Right lobe of liver (tissue), 6 donors: Measurements from ENCODE around the gene FAM227B. TPM values are rescaled to one million over a fixed set of nuclear protein-coding genes. Genes with fewer than 3 reads are reported as not detected.
"Not testable (repeated sequence)": the region's sequence is repeated elsewhere in the genome, so short reads cannot be mapped to it uniquely, and the experiment has no call there.

ENCODE experiments used
- ATAC-seq, 4 donors: fragments of 200-7000 bp; cut with Tn5 transposase; one replicate each; pipeline ENCODE4 v1.9.1; 2020; ENCODE audit warnings: mild to moderate bottlenecking in 4 of 4, moderate library complexity in 4 of 4
- DNase-seq, 3 donors: peaks; one replicate each; pipeline ENCODE4 v3.0.0-alpha.2; 2020
- H3K27ac ChIP-seq, 3 donors: fragments of 200-600 bp; one replicate each; pipeline ENCODE4 v1.8.0; 2022
- H3K27me3 ChIP-seq, 2 donors: fragments of 200-600 bp; one replicate each; pipeline ENCODE4 v1.8.0; 2022
- H3K36me3 ChIP-seq, 4 donors: fragments of 200-600 bp; sonication (generic) in 1 of 4; one replicate each; pipeline versions ENCODE4 v1.5.1 to v1.8.0; 2017 to 2022; ENCODE audit warnings: control low read depth in 1 of 4
- H3K4me1 ChIP-seq, 4 donors: fragments of 200-600 bp; sonication (generic) in 1 of 4; one replicate each; pipeline versions ENCODE4 v1.5.1 to v1.8.0; 2017 to 2022; ENCODE audit warnings: control low read depth in 1 of 4
- H3K4me3 ChIP-seq, 3 donors: fragments of 200-600 bp; one replicate each; pipeline ENCODE4 v1.8.0; 2022
- H3K9me3 ChIP-seq, 4 donors: fragments of 200-600 bp; sonication (generic) in 1 of 4; one replicate each; pipeline versions ENCODE4 v1.5.1 to v1.8.0; 2017 to 2022; ENCODE audit warnings: control low read depth in 1 of 4
- POLR2A ChIP-seq: fragments of 450-650 bp; IDR thresholded peaks from one replicate; pipeline ENCODE4 v1.6.1; 2017; ENCODE audit warnings: antibody characterized with exemption, mild to moderate bottlenecking
- WGBS: methylation state at CpG from one replicate; pipeline ENCODE4 v1.1.6; 2018; ENCODE audit warnings: low coverage, low lambda C conversion rate; ENCODE audit not compliant: insufficient coverage; ENCODE audit errors: missing lambda C conversion rate; 5-methylcytosine and 5-hydroxymethylcytosine counted together
- intact Hi-C, 2 donors: fragments of 100-400 bp; cut with DNase I; formaldehyde crosslinking; loops; one replicate each; pipeline versions ENCODE4 v1.11.2 to v1.14.1; 2022
- long read RNA-seq: library from polyadenylated mRNA; unstranded; transcript quantifications from one replicate; pipeline ENCODE4 v2.0.0, GENCODE V29; 2019
- total RNA-seq, 6 experiments: library from RNA; depleted of rRNA in 2 of 6; stranded (reverse); fragments of >200 nt in 2 of 6; fragmentation: NEBNext Ultra II Directional in 3 of 6; extraction: Animal tissue kit (Norgen Biotek cat#: 25700) in 3 of 6; gene quantifications; one replicate each; pipeline versions ENCODE4 v1.1.0 to v1.2.4, GENCODE V29; 2016 to 2023
- TF ChIP-seq, protein P1 (sequence below), 4 donors: fragments of 200-600 bp in 3 of 4; fragments of 450-650 bp in 1 of 4; IDR thresholded peaks; one replicate each; pipeline versions ENCODE4 v1.5.1 to v1.8.0; 2016 to 2022; ENCODE audit warnings: antibody characterized with exemption in 4 of 4, mild to moderate bottlenecking in 2 of 4
- donor health status: DM: no; HTN: yes; CAD: no.
- donor health status: DM: no; HTN: no; CAD: no.
- donor health status: DM: no; HTN: no; CAD: no.
- donor health status: DM: no; HTN: yes; CAD: no.
- donor health status: DM: no; HTN: yes; CAD: no.

Gene FAM227B, protein sequence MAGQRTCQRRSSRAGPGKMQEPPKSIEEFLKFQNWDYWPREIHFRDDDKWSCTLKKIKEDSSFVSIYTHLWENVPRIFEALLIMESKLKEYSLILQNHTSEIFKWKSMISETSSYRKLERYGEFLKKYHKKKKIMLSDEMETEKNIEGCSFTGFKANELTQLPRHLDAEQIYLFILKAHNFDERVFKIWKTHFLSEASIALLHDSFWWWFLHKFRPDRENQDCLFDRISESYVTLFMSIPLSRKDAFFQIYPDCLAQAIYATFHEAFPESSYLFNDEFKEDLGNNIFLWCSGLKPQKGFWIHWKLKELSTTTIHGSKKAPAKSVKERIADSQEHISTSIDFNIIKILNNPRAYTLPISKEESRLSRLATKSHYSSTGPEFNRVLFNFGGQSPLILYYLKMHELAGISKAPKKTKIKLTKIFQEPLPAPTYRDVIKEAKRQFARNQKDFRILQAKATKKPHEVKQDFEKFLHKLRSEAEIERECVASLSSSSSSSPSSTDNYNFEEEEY
- total RNA-seq: 1 to 10 TPM; 1.3 to 3.2 (median 2.0) TPM
- long read RNA-seq, partial matches to known transcripts: 0 of 2 reads
- long read RNA-seq, other reads (novel, unspliced or antisense): 2 of 2 reads

DNA sequence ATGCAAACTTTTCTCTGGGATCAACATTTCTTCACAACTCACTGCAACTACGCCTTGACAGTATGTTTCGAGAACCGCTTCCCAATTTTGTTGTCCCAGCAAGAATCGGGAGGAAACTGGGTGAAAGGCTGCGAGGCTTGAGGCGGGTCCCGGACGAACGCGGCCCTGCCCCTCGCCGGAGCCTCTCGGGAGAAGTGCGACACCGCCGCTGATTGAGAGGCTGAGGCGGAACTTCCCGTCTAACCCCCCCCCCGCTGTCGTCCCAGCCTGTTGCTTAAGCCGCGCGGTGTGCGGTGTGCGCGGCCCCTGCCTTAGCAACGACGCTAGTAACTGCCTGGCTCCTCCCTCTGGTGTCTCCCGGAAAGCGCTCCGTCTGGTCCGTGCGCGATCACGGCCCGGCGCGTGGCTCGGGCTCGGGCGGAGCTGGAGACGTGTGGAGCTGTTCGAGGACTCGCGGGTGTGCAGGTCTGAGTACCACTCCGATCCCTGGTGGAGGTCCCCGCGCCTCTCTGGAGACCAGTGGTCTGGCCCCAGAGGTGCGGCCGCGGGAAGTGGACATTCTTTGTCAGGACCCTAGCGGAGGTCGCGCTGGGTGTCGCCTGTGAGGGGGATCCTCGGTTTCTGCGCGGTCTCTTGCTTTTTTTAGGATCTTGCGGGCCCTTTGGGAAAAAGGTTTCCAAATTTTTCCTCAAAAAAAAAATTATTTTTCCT, at the start of gene FAM227B, which contains the start of gene DTWD1:
TSS of gene FAM227B (minus strand) at position 161 of the 711 bp plus-strand sequence. CDS start 5,647 bp downstream, outside the sequence.
TSS of gene DTWD1 (plus strand) at position 391 of the 711 bp plus-strand sequence. CDS start 4,120 bp downstream, outside the sequence.
- ATAC-seq (peak; percentile 98 to 100 (median 98)), DNase-seq (peak; percentile 97 to 98 (median 98))
- Histone ChIP-seq H3K27me3 (no peaks in the 10 kb centered on the region), H3K4me3 (peak within 1 kb of the TSS; percentile 67 to 77 (median 69)), H3K9me3 (peaks cover 0 to 2% (median 0%) of the 10 kb centered on the region in 4 donors), H3K27ac (peak within 1 kb of the TSS; percentile 94 to 96 (median 95)), H3K4me1 (peaks cover 0 to 16% (median 2%) of the 10 kb centered on the region in 4 donors), H3K36me3 (peaks cover 0 to 2% (median under 1%) of the 10 kb centered on the region in 4 donors)
- TF ChIP-seq, protein P1, sequence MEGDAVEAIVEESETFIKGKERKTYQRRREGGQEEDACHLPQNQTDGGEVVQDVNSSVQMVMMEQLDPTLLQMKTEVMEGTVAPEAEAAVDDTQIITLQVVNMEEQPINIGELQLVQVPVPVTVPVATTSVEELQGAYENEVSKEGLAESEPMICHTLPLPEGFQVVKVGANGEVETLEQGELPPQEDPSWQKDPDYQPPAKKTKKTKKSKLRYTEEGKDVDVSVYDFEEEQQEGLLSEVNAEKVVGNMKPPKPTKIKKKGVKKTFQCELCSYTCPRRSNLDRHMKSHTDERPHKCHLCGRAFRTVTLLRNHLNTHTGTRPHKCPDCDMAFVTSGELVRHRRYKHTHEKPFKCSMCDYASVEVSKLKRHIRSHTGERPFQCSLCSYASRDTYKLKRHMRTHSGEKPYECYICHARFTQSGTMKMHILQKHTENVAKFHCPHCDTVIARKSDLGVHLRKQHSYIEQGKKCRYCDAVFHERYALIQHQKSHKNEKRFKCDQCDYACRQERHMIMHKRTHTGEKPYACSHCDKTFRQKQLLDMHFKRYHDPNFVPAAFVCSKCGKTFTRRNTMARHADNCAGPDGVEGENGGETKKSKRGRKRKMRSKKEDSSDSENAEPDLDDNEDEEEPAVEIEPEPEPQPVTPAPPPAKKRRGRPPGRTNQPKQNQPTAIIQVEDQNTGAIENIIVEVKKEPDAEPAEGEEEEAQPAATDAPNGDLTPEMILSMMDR (IDR thresholded peaks at IDR 0.05): peak in 2 of 4 donors; percentile 8 to 10
- peak; percentile 88 for TF ChIP-seq POLR2A
- intact Hi-C loops: no loop called here
- 1% methylated on average over 14 of the region's 59 CpGs for WGBS

DNA sequence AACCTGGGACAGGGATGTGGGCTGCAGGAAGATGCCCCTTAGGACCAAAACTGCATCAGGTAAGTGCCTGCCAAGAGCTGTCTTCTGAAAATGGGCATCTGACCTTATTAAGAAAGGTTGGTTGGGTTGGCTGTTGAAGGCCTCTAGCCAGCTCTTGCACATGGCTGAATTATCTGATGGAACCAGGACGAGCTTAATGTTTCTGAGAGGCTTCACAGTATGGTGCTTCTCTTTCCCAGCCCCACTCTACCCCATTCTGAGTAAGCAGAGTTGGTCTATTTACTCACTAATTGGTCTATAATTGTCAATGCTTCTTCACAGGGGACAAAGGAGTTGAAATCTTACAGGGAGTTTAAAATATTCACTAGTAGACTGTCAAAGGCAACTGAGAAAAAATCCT, 48.7 kb upstream of the FAM227B start:
- Histone ChIP-seq H3K4me1 (no peaks in the 10 kb centered on the region), H3K4me3 (no peak overlapping the region), H3K27me3 (no peaks in the 10 kb centered on the region), H3K36me3 (no peaks in the 10 kb centered on the region), H3K27ac (no peak overlapping the region), H3K9me3 (no peaks in the 10 kb centered on the region)
- WGBS: 56% methylated on average over 1 of the region's 1 CpG
- ATAC-seq: no peak
- TF ChIP-seq, protein P1 (IDR thresholded peaks at IDR 0.05): no peak
- no peak for TF ChIP-seq POLR2A
- intact Hi-C loops: no loop called here
- DNase-seq: no peak

DNA sequence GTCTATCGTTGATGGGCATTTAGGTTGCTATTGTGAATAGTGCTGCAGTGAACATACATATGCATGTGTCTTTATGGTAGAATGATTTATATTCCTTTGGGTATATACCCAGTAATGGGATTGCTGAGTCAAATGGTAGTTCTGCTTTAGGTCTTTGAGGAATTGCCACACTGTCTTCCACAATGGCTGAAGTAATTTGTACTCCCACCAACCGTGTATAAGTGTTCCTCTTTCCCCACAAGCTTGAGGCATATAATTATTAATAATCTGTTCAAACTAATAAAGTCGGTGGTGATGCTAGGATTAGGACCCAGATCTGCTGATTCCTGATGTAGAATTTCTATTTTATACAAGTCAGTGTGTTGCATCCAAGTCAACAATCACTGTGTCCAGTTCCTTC, 45.9 kb upstream of the FAM227B start:
- H3K36me3 ChIP-seq, intact Hi-C loops, H3K9me3 ChIP-seq, H3K4me1 ChIP-seq, H3K27me3 ChIP-seq, H3K27ac ChIP-seq, ATAC-seq, H3K4me3 ChIP-seq, DNase-seq: not testable (repeated sequence)
- WGBS: 81% methylated on average over 3 of the region's 3 CpGs

DNA sequence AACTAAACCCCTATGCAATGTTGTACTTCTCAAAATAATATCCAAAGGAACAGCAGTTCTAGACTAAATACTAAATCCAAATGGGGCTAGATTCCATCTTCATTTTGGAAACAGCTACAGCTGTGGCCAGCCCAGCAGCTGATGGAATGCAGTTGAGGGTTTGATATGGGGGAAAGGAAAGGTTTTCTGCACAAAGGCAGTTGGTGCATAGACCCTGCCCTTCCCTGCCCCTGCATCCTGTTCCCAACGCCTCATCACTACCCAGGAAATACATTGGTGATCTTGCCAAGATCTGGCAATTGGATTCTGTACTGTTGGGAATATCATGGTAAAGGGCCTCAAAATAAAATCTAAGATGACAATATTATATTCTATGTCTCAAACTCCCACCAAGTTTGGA, 44.1 kb upstream of the FAM227B start:
- Histone ChIP-seq H3K9me3 (no peaks in the 10 kb centered on the region), H3K27ac (no peak overlapping the region), H3K4me1 (no peaks in the 10 kb centered on the region), H3K4me3 (no peak overlapping the region), H3K27me3 (no peaks in the 10 kb centered on the region), H3K36me3 (no peaks in the 10 kb centered on the region)
- WGBS: 43% methylated on average over 1 of the region's 1 CpG
- TF ChIP-seq, protein P1 (IDR thresholded peaks at IDR 0.05): no peak
- TF ChIP-seq POLR2A: no peak
- ATAC-seq (no peak), DNase-seq (no peak)
- intact Hi-C loops: no loop called here
